Muscle layer of duodenum (tissue), 2 donors: Measurements from ENCODE around the gene SAMD4A.

Experiments used
- H3K27ac ChIP-seq: one replicate; pipeline ENCODE4 v1.7.0; 2013; ENCODE audit warnings: mild to moderate bottlenecking, low read length
- H3K27me3 ChIP-seq: one replicate; pipeline ENCODE4 v1.7.0; 2013; ENCODE audit warnings: low read depth, mild to moderate bottlenecking, control low read depth, low read length
- H3K36me3 ChIP-seq, 2 donors: one replicate each; pipeline ENCODE4 v1.7.0; 2013; ENCODE audit warnings: low read length in 2 of 2, control low read depth in 1 of 2, mild to moderate bottlenecking in 1 of 2; ENCODE audit not compliant: insufficient read depth in 2 of 2, control insufficient read depth in 1 of 2
- H3K4me1 ChIP-seq, 2 donors: one replicate each; pipeline ENCODE4 v1.7.0; 2013; ENCODE audit warnings: low read length in 2 of 2, mild to moderate bottlenecking in 2 of 2, control low read depth in 1 of 2, moderate library complexity in 1 of 2; ENCODE audit not compliant: insufficient read depth in 2 of 2, control insufficient read depth in 1 of 2
- H3K4me3 ChIP-seq, 2 donors: one replicate each; pipeline ENCODE4 v1.7.0; 2013; ENCODE audit warnings: low read length in 2 of 2, low read depth in 1 of 2, mild to moderate bottlenecking in 1 of 2
- H3K9me3 ChIP-seq, 2 donors: one replicate each; pipeline ENCODE4 v1.7.0; 2013; ENCODE audit warnings: low read length in 2 of 2, control low read depth in 1 of 2, mild to moderate bottlenecking in 1 of 2; ENCODE audit not compliant: control insufficient read depth in 1 of 2
- donor health status: healthy.

SAMD4A gene

DNA sequence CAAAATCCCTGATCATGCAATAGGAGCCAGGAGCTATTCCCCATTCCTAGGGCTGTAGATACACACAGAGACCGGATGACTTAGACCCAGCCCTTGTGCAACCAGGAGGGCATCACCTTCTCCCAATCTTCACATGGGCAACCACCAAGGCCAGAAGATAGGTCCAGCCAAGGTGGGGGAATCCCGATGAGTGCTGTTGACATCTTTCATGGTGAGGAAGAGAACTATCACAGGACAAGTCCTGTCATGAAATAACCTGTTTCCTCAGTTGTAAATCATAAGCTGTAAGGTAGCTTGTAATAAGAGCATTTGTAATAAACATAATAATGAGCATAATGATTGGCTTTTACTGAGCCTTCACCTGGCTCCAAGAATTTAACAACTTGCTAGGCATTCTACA lies 246.2 kb downstream of the SAMD4A start:
- Histone ChIP-seq H3K36me3 (no peaks in the 10 kb centered on the region), H3K27ac (no peak overlapping the region), H3K4me3 (no peak overlapping the region), H3K4me1 (no peaks in the 10 kb centered on the region), H3K9me3 (no peaks in the 10 kb centered on the region), H3K27me3 (no peaks in the 10 kb centered on the region)

DNA sequence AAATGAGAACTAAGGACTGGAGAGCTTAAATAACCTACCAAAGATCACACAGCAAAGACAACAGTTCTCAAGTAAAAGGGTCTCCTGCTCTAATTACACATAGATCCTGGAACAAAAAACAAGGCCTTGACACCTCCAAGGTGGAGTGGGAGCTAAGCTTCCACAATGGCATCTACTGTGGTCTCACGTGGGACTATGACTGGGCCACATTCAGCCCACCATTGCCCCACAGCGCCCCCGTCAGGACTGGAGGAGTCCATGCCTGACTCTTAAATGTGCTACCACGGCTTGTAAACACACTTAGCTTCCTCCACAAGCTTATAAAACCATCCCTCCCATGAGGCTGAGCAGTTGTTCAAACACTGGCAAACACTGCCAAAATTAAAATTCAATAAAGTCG lies 247.1 kb downstream of the SAMD4A start:
- Histone ChIP-seq H3K36me3 (no peaks in the 10 kb centered on the region), H3K27ac (no peak overlapping the region), H3K9me3 (no peaks in the 10 kb centered on the region), H3K4me3 (no peak overlapping the region), H3K4me1 (no peaks in the 10 kb centered on the region), H3K27me3 (no peaks in the 10 kb centered on the region)

DNA sequence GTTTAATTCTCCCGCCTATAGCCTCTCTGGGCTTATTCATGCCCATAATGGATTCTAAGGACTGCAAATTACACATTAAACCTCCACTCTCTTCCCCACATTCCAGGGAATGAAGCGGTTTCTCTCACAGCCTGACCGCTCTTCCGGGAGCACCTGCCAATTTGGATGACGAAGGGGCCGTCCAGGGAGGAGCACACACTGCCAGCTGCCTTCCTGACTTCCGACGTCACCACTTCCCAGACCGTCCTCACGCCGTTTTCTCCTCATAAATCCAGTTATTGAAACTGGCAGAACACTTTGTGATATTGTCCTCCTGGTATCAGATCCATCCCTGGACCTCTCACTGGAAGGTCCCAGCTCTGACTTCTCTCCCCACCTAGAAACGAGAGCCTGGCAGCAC lies 248.1 kb downstream of the SAMD4A start:
- Histone ChIP-seq H3K4me1 (no peaks in the 10 kb centered on the region), H3K9me3 (no peaks in the 10 kb centered on the region), H3K36me3 (no peaks in the 10 kb centered on the region), H3K27ac (no peak overlapping the region), H3K27me3 (no peaks in the 10 kb centered on the region), H3K4me3 (no peak overlapping the region)

DNA sequence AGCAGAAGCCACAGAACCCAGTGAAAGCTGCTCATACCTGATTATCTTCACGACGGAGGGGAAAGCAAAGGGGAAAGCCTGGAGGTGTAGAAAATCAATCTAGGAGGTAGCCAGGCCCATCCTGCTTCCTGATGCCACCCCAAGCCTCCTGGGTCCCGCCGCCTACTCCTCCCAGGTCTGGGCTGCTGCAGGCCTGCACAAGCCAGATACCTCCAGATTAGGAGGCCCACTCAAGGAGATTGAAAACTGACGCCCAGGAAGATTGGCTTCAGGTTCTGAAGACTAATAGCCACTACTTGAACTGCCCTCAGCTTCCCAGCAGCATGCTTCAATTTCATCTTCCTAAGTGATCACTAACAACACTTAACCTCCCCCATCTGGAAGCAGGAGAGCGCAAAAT lies 248.6 kb downstream of the SAMD4A start:
- no peaks in the 10 kb centered on the region for H3K27me3 ChIP-seq
- no peaks in the 10 kb centered on the region for H3K4me1 ChIP-seq
- H3K9me3 ChIP-seq: no peaks in the 10 kb centered on the region
- H3K36me3 ChIP-seq: no peaks in the 10 kb centered on the region
- H3K27ac ChIP-seq: no peak overlapping the region
- H3K4me3 ChIP-seq: no peak overlapping the region

DNA sequence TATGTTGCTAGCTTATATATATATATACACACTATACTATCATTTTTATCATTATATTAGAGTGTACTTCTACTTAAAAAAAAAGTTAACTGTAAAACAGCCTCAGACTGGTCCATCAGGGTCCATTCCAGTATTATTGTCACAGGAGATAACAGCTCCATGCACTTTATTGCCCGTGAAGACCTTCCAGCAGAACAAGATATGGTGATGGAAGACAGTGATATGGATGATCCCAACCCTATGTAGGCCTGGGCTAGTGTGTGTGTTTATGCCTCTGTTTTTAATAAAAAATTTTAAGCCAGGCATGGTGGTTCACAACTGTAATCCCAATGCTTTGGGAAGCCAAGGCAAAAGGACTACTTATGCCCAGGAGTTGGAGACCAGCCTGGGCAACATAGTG lies 249.5 kb downstream of the SAMD4A start:
- no peaks in the 10 kb centered on the region for H3K36me3 ChIP-seq
- no peak overlapping the region for H3K4me3 ChIP-seq
- H3K9me3 ChIP-seq: no peaks in the 10 kb centered on the region
- no peak overlapping the region for H3K27ac ChIP-seq
- H3K27me3 ChIP-seq: no peaks in the 10 kb centered on the region
- no peaks in the 10 kb centered on the region for H3K4me1 ChIP-seq

DNA sequence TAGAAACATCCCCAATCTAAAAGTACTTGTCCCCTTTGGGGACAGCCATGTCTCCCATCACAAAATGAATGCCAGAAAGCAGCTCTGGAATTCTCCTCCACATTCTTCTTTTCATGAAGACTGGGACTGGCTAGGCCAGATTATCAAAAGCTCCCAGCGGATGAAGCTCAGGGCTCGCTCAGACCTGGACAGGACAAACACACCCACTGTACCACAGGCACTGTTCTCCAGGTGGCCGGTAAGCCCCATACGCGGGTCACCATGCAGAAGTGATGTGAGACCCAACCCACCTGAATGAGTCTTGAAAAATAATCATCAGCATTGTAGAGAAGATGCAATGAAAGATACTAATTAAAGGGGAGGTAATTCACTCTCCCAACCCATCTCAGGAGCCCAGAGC lies 250.6 kb downstream of the SAMD4A start:
- Histone ChIP-seq H3K4me1 (no peaks in the 10 kb centered on the region), H3K27ac (no peak overlapping the region), H3K36me3 (no peaks in the 10 kb centered on the region)

DNA sequence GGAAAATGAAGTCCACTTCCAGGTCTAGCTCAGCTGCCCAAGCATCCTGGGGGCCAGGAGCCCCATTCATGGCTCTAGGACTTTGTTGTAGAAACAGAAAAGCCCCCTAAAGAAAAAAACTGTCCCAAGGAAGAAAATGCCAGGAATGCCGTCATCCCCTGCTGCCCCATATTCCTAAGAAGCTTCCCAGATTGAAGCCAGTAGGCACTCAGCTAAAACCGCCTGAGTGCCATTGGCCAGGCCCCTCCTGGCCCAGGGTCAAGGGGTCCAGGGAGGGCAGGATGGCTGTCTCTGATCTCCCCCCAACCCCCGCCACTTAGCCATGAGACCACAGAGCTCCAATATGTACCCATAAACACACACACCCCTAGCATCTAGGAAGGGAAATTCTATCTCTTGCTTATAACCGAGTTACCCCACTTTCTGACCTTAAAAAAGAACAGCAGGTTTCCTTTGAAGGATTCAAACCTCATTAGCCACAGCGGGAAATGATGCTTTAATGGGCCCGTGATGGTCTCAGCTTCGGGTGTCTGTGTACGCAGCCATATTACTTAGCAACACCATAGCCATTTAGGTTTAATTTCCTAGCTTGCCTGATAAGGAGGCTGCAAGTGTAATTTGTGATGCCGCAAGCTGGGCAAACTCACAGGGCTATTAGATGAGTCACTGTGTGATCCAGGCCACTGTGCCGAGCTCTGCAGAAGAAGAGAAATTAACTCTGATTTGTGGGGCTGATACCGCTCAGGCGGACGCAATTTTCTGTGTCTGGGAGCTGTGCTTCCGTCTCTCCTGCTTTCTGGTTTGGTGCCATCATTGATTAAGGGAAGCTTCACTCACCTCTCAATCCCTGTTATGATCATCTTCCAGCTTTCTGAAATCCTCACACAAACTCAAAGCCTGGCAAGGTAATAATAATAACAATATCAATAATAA lies 251.5 kb downstream of the SAMD4A start:
- H3K36me3 ChIP-seq: no peaks in the 10 kb centered on the region
- no peak overlapping the region for H3K4me3 ChIP-seq
- H3K27me3 ChIP-seq: no peaks in the 10 kb centered on the region
- peaks cover 4 to 5% of the 10 kb centered on the region in 2 donors for H3K9me3 ChIP-seq
- no peaks in the 10 kb centered on the region for H3K4me1 ChIP-seq
- H3K27ac ChIP-seq: no peak overlapping the region

More for the DNA sequence above, 250.6 kb downstream of the SAMD4A start:
- no peaks in the 10 kb centered on the region for H3K9me3 ChIP-seq
- no peak overlapping the region for H3K4me3 ChIP-seq
- no peaks in the 10 kb centered on the region for H3K27me3 ChIP-seq

DNA sequence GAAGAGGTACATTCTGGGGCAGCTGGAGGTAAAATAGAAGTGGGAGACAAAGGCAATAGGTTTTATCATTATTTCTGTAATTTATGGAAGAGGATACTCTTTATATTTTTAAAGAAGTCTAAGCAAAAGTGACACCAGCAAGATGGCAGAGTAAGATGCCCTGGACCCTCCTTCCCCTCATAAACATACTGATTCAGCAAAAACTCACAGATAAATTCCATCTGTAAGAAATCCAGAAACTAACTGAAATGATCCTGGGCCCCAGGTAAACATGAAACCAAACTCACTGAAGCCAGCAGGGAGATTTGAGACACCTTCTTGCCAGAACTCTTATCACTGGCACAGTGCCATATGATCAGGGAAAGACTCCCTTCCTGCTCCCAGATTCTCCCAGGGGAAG lies 255.8 kb downstream of the SAMD4A start:
- H3K4me1 ChIP-seq: no peaks in the 10 kb centered on the region
- no peaks in the 10 kb centered on the region for H3K27me3 ChIP-seq
- no peak overlapping the region for H3K27ac ChIP-seq
- no peak overlapping the region for H3K4me3 ChIP-seq
- H3K36me3 ChIP-seq: no peaks in the 10 kb centered on the region
- peaks cover 13 to 20% of the 10 kb centered on the region in 2 donors for H3K9me3 ChIP-seq

DNA sequence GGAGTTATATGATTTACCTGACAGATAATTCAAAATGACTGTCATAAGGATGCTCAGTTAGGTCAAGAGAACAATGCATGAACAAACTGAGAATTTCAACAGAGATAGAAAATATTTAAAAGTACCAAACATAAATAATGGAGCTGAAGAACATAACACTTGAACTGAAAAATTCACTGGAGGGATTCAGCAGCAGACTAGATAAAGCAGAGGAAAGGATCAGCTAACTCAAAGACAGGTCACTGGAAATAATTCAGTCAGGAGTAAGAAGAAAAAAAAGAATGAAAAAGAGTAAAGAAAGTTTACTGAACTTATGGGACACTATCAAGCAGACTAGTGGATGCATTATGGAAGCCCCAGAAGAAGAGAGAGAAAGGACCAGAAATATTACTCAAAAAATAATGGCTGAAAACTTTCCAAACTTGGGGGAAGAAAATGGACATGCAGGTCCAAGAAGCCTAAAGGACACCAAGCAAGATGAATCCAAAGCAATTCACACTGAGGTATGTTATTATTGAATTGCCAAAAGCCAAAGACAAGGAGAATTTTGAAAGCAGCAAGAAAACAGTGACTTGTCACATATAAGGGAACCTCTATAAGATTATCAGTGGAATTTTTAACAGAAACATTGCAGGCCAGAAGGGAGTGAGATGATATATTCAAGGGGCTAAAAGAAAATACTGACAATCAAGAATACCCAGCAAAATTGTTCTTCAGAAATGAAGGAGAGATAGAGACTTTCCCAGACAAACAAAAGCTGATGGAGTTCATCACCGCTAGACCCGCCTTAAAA lies 257.0 kb downstream of the SAMD4A start:
- Histone ChIP-seq H3K9me3 (peaks cover 13 to 20% of the 10 kb centered on the region in 2 donors), H3K4me3 (no peak overlapping the region), H3K4me1 (no peaks in the 10 kb centered on the region), H3K36me3 (no peaks in the 10 kb centered on the region), H3K27ac (no peak overlapping the region), H3K27me3 (no peaks in the 10 kb centered on the region)

DNA sequence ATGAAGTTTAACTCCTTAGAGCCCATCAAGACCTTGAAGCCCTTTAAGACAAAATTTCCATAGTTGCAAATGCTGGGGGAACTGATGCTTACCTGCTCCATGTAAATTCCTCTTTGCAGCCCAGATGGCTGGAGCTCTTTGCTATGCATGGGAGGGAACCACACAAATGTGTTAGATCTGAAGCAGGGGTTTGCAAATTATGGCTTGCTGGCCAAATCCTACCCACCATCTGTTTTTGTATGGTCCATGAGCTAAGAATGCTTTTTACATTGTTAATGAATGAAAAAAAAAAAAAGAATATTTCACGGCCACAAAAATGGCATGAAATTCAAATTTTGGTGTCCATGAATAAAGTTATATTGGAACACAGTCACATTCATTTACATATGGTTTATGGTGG lies 261.1 kb downstream of the SAMD4A start:
- H3K36me3 ChIP-seq: no peaks in the 10 kb centered on the region
- H3K27ac ChIP-seq: no peak overlapping the region
- no peak overlapping the region for H3K4me3 ChIP-seq
- peaks cover 12 to 20% of the 10 kb centered on the region in 2 donors for H3K9me3 ChIP-seq
- no peaks in the 10 kb centered on the region for H3K27me3 ChIP-seq
- H3K4me1 ChIP-seq: no peaks in the 10 kb centered on the region

DNA sequence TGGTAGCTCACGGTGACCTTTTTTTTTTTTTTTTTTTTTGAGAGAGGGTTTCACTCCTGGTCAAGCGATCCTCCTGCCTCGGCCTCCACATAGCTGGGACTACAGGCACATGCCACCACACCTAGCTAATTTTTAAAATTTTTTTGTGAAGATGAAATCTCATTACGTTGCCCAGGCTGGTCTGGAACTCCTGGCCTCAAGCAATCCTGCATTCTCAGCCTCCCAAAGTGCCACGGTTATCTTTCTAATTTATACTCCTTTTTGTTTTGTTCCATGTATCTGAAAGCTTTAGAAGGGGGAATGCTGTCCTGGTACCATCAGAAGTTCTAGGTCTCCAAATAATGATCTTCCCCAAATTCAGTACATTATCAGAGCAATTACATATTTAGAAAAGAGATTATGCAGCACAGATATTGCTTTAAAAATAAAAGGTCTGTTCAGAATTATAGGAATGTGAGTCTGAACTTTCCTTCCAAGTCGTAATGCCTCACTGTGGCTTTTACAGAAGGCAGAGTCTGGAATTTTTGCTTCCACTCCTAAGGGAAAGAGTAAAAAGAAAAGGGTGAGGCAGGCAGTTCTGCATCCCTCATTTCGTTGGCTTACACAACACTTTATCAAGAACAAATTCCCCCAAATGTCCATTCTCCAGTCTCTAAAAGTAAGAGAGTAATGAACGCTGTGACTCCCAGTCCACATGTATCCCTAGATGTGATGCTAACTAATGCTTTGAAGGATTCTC lies 262.7 kb downstream of the SAMD4A start:
- Histone ChIP-seq H3K9me3 (peaks cover 0 to 7% of the 10 kb centered on the region in 2 donors), H3K4me1 (no peaks in the 10 kb centered on the region), H3K27ac (no peak overlapping the region), H3K36me3 (no peaks in the 10 kb centered on the region), H3K27me3 (no peaks in the 10 kb centered on the region), H3K4me3 (no peak overlapping the region)
